ENCODE measurements around the gene SP6.

GRCh38 chr17:47803201-47803600, 47.8 kb downstream of the SP6 start:
- TF ChIP-seq CTCF (IDR thresholded peaks at IDR 0.05) (no peak), EP300 (IDR thresholded peaks at IDR 0.05) (no peak)
